ENCODE data around the gene NDUFA8.

NDUFA8 gene

DNA sequence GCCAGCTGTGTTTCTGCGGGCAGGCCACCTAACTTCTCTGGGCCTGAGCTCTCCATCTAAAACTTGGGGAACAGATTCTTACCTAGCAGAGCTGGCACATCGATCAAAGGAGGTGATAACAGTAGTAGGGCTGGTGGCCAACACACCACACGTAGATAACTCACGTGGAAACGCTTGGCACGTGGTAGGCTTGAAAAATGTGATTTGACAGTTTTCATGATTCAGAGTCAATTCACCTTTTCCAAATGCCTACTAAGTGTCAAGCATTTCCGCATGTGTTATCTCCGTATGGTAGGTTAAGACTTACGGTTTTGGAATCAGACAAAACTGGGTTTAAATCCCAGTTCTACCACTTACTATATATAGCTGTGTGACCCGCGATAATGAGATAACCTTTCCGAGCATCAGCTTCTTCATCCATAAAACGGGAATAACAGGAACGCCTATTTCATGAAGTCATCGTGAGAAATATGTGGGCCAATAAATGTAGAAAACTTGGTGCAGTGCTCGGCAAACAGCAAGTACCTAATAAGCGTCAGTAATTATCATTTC is 25.5 kb downstream of the NDUFA8 start:
- DNase-seq: no peak

- no peak for DNase-seq
These were observed 26.2 kb downstream of the NDUFA8 start for GRCh38 chr9:122133263-122133983.

DNA sequence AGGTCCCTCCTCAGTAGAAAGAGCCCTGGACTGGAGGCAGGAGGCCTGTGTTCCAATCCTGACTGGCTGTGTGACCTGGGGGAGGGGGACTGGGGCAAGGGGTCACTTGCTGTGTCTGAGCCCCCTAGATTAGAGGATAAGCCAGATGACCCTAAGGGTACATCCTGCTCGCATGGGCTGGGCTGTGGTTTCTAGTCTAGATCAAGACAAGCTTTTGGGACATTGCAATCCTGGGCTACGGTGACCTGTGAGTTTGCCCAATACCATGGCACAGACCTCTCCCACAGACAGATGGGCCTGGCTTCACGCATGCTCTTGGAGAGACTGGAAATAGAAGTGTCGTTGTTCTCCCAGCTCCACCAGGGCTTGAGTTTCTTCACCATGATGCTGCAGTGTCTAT is 27.0 kb downstream of the NDUFA8 start:
- no peak for DNase-seq

- no peak for DNase-seq
These were observed 28.1 kb downstream of the NDUFA8 start for GRCh38 chr9:122131401-122132001.

DNA sequence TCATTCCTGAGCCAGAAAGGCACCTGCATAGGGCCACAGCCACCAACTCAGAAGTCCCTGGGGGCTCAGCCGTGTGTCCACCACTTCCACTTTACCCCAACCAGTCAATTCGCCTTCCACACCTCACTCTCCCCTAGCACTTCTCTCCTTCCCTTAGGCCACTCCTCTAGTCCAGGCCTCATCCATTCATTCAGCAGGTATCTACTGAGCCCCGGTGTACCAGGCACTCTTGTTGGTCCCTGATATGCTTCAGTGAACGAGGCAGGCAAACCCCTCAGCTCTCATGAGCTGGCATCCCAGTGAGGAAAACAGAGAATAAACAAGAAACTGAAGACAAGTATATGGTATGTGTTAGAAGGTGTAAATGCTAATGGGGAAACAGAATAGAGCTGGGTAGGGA is 28.7 kb downstream of the NDUFA8 start:
- DNase-seq: no peak

DNA sequence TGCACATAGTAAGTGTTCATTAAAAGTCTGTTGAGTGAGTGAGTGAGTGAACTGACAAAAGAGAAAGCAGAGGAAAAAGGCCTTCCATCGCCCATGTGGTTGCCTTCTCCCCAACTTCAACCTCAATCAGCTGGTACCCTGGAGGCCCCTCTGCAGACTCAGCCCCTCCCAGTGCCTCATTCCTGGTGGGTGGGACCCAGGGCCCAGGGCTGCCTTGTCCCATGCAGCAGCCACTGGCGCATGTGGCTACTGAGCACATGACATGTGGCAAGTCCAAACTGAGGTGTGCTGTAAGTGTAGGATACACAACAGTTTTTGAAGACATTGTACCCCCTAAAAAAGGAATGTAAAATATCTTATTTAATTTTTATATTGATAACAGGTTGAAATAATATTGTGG is 29.6 kb downstream of the NDUFA8 start:
- no peak for DNase-seq

GRCh38 chr9:122128969-122129343 is 30.6 kb downstream of the NDUFA8 start:
- DNase-seq: no peak

- DNase-seq: no peak
These were observed 31.3 kb downstream of the NDUFA8 start for GRCh38 chr9:122128007-122128968.

- no peak for DNase-seq
These were observed 32.2 kb downstream of the NDUFA8 start for GRCh38 chr9:122127396-122127798.

- peak; percentile 83 for DNase-seq
These were observed 33.0 kb downstream of the NDUFA8 start for GRCh38 chr9:122126331-122127261.

- peak; percentile 56 for DNase-seq
These were observed 33.9 kb downstream of the NDUFA8 start for GRCh38 chr9:122125509-122126330.

GRCh38 chr9:122125158-122125508 is 34.4 kb downstream of the NDUFA8 start:
- peak; percentile 79 for DNase-seq

DNA sequence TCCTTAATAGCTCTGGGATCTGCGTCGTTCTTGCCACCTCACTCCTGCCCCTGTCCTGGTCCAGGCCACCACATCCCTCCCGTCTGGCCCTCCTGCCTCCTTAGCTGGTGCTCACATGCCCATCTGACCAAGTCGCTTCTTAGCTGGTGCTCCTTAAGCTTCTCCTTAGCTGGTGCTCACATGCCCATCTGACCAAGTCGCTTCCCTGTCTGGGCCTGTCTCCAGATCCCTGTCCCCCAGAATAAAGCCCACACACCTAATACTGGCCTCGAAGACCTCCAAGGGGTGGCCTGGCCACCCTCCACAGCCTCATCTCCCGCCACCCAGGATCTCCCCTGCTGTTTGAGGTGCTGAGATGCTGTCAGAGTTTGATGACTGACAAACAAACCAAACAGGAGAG is 35.1 kb downstream of the NDUFA8 start:
- no peak for DNase-seq

DNA sequence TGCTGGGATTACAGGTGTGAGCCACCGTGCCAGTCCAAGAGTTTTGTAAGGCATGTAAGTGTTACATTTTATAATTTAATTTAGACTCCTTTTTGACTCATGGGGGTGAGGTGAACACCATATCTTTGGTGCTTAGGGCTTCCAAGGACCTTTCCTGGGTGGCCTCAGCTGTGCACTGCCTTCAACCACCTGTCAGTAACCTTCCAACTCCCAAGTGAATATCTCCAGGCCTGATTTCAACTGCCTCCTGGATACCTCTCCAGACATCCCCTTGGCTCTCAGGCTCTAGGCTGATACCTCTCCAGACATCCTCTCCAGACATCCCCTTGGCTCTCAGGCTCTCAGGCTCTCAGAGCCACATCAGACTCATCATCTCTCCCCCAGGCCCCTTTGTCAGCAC is 35.5 kb downstream of the NDUFA8 start:
- no peak for DNase-seq

DNA sequence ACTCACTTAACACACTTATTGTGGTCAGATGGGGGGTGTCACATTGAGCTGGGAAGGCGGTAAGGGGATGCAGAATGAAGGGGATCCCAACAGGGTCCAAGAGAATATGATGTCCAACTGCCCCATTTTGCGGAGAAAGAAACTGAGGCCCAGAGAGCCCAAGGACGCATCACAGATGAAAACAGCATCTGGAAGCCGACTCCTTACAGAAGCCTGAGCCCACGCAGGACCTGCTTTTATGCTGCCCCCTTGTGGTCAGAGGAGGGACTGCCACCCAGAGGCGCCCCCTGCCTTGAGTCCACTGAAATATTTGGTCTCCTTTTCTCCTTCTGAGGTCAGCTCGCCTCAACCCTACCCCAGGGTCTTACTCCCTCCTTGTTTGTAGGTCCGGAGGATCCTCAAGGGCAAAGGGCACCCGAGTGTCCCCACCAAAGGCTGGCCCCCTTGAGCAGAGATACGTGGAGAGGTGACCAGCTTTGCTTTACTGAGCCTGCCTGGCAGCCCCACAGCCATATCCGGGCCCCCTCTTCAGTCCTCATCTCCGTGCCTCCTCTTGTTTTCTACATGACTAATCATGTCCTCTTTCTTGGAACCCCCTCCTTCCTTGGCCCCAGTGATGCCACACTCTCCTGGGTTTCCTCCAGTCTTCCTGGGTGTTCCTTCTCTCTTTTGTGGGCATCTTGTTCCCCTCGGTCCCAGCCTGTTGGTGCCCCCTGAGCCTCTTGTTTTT is 36.5 kb downstream of the NDUFA8 start:
- DNase-seq: peak; percentile 67

GRCh38 chr9:122122468-122122867 is 37.1 kb downstream of the NDUFA8 start:
- no peak for DNase-seq

GRCh38 chr9:122121931-122122330 is 37.6 kb downstream of the NDUFA8 start:
- DNase-seq: no peak

DNA sequence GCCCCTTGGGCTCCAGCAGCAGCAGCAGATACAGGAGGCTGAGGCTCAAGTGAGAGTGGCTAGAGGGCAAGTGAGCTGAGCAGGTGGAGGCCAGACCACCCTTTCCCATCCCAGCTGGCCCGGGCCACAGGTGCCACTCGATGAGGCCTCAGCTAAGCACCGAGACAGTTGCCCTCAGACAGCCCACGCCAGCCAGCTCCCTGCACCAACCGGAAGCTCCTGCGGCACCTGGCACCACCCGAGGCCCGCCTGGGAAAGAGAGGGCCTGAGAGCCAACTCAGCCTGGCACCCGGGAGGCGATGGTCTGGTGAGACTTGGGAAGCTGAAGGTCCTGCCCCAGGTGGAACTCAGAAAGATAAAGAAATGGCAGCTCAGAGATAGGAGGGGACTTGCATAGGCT is 38.2 kb downstream of the NDUFA8 start:
- DNase-seq: no peak

- DNase-seq: no peak
These were observed 39.1 kb downstream of the NDUFA8 start for GRCh38 chr9:122120316-122121071.

DNA sequence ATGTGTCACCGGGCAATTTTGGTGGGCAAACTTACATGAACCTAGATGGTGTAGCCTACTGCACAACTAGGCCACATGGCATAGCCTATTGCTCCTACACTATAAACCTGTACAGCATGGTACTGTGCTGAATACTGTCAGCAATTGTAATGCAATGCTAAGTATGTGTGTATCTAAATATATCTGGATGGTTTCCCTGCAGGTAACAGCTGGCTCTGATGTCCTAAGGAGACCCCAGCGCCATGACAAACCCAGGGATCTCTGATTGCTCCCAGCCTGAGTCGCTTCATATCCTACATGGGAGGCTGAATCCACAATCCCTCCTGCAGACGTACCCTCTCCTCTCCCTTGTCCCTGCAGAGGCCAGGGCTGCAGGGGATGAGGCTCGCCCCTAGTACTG is 39.9 kb downstream of the NDUFA8 start:
- DNase-seq: no peak
